ENCODE results near the gene NRAS.

NRAS gene

DNA sequence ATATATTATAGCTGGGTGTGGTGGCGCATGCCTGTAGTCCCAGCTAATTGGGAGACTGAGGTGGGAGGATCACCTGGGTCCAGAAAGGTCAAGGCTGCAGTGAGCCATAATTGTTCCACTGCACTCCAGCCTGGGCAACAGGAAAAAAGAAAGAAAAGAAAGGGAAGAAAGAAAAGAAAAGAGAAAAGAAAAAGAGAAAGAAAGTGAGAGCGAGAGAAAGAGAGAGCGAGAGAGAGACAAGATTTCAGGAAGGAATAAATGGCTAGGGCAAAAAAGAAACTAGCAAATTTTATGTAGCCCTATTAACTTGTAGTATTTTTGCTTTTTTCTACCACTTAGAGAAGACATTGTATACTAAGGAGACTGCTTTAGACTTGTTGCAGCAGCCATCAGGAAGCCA, 6.2 kb downstream of the NRAS start:
- no peak for DNase-seq
- CTCF ChIA-PET = no interaction called here
- H3K27me3 Mint-ChIP-seq = no peaks in the 10 kb centered on the region
- no peaks in the 10 kb centered on the region for H3K9me3 Mint-ChIP-seq
- H3K27ac Mint-ChIP-seq = no peak overlapping the region
- no peak overlapping the region for H3K4me3 Mint-ChIP-seq
- peaks cover 9% of the 10 kb centered on the region for H3K4me1 Mint-ChIP-seq
- peaks cover 52% of the 10 kb centered on the region for H3K36me3 Mint-ChIP-seq

- no peak overlapping the region for H3K27ac Mint-ChIP-seq
- CTCF ChIA-PET = interaction anchor here (1.3 kb wide), 1 partner anchor 361 kb away, joined by 3 read pairs; no protein-coding TSS in a partner anchor
- no peaks in the 10 kb centered on the region for H3K27me3 Mint-ChIP-seq
- no peak overlapping the region for H3K4me3 Mint-ChIP-seq
- no peaks in the 10 kb centered on the region for H3K9me3 Mint-ChIP-seq
- DNase-seq = no peak
- peaks cover 44% of the 10 kb centered on the region for H3K36me3 Mint-ChIP-seq
- no peaks in the 10 kb centered on the region for H3K4me1 Mint-ChIP-seq
These were observed 9.0 kb downstream of the NRAS start for GRCh38 chr1:114707604-114708003.

DNA sequence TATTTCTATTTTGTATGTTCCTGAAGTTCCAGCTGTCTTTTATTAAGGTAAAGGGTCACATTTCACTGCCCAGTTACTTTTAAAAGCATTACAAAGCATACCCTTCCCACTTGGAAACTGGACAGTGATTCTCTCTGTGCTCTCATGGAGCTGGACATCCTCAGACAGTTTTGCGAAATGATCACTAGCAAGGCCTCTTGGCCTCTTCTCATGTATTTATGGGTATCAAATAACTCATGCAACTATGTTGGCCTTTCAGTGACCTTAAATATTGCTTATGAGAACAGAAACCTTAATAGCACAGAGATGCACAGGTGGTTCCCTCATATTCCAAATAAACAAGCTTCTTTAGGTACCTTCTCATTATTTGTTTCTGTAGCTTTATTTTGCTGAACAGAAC, 13.3 kb downstream of the NRAS start:
- H3K4me3 Mint-ChIP-seq = no peak overlapping the region
- H3K4me1 Mint-ChIP-seq = no peaks in the 10 kb centered on the region
- DNase-seq = no peak
- peaks cover 19% of the 10 kb centered on the region for H3K36me3 Mint-ChIP-seq
- CTCF ChIA-PET = interaction anchor here (1.3 kb wide), 1 partner anchor 356 kb away, joined by 3 read pairs; no protein-coding TSS in a partner anchor
- peaks cover 7% of the 10 kb centered on the region for H3K27me3 Mint-ChIP-seq
- no peaks in the 10 kb centered on the region for H3K9me3 Mint-ChIP-seq
- H3K27ac Mint-ChIP-seq = no peak overlapping the region

DNA sequence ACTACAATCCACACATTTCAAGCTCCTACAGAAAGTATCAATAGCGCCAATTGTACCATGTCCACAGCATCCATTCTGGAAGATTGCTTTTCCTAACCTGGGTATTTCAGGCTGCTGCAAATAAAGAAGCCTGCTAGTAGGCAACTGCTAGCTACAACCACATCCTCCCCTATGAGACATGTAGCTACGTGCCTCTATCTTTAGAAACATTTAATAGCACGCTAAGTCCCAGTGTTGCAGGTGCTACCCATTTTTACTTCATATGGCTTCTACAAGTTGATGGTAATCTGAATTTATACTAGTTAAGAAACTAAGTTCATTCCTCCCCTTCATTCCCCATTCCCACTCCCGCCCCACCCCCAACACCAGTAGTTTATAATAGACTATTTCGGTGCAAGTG, 13.8 kb downstream of the NRAS start:
- DNase-seq = no peak
- no peak overlapping the region for H3K27ac Mint-ChIP-seq
- H3K27me3 Mint-ChIP-seq = peaks cover 7% of the 10 kb centered on the region
- H3K9me3 Mint-ChIP-seq = no peaks in the 10 kb centered on the region
- H3K36me3 Mint-ChIP-seq = peaks cover 18% of the 10 kb centered on the region
- CTCF ChIA-PET = interaction anchor here (0.9 kb wide), 1 partner anchor 30 kb away, joined by 3 read pairs; no protein-coding TSS in a partner anchor
- H3K4me3 Mint-ChIP-seq = no peak overlapping the region
- H3K4me1 Mint-ChIP-seq = no peaks in the 10 kb centered on the region

GRCh38 chr1:114701931-114702330, 14.6 kb downstream of the NRAS start:
- Mint-ChIP-seq H3K4me1 (no peaks in the 10 kb centered on the region), H3K27me3 (peaks cover 7% of the 10 kb centered on the region), H3K36me3 (peaks cover 10% of the 10 kb centered on the region), H3K27ac (no peak overlapping the region), H3K9me3 (no peaks in the 10 kb centered on the region), H3K4me3 (no peak overlapping the region)
- DNase-seq = no peak
- CTCF ChIA-PET = interaction anchor here (0.9 kb wide), 1 partner anchor 29 kb away, joined by 3 read pairs; no protein-coding TSS in a partner anchor

- Mint-ChIP-seq H3K27me3 (peaks cover 10% of the 10 kb centered on the region), H3K9me3 (no peaks in the 10 kb centered on the region), H3K4me1 (no peaks in the 10 kb centered on the region), H3K36me3 (peaks cover 3% of the 10 kb centered on the region), H3K27ac (no peak overlapping the region), H3K4me3 (no peak overlapping the region)
- CTCF ChIA-PET = no interaction called here
- DNase-seq = no peak
These were observed 16.5 kb downstream of the NRAS start for GRCh38 chr1:114700036-114700600.

GRCh38 chr1:114696810-114697209, 19.8 kb downstream of the NRAS start:
- CTCF ChIA-PET = no interaction called here
- Mint-ChIP-seq H3K4me1 (no peaks in the 10 kb centered on the region), H3K27ac (no peak overlapping the region), H3K9me3 (no peaks in the 10 kb centered on the region), H3K27me3 (peaks cover 11% of the 10 kb centered on the region), H3K36me3 (no peaks in the 10 kb centered on the region), H3K4me3 (no peak overlapping the region)
- DNase-seq = no peak

DNA sequence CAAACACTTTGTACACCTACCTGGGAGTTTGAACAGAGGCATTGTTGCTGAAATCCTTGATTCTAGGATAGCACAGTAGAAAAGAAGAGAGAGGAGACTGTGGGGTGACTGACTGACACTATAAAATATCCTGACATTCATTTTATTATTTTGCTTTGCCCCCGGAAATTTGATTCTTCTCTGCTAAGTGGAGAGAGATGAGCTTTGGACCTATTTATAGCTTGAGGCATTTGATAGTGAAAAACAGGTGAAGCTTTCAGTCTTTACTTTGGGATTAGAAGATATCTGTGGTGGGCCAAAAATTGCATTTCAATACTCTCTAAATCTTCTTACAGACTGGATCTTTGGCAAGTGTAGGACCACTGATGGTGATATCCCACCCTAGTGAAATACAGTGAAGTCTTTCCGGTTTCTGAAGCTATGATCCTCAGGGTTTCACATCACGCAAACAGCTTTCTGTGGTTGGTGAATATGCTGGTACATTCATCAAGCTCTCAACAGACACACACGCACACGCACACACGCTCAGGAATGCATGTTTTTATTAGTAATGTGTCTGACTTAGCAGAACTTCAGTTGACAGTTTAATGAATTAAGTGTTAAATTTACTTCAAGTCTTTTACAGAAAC, 21.0 kb downstream of the NRAS start, which contains the start of gene AMPD1:
TSS of gene AMPD1 (minus strand) at position 117 of the 629 bp plus-strand sequence. CDS start at position 42, 75 bp downstream.
- no peak for DNase-seq
- no peak within 1 kb of the TSS for H3K4me3 Mint-ChIP-seq
- CTCF ChIA-PET = no interaction called here
- no peaks in the 10 kb centered on the region for H3K9me3 Mint-ChIP-seq
- H3K36me3 Mint-ChIP-seq = no peaks in the 10 kb centered on the region
- peaks cover 11% of the 10 kb centered on the region for H3K27me3 Mint-ChIP-seq
- H3K27ac Mint-ChIP-seq = no peak within 1 kb of the TSS
- H3K4me1 Mint-ChIP-seq = no peaks in the 10 kb centered on the region

DNA sequence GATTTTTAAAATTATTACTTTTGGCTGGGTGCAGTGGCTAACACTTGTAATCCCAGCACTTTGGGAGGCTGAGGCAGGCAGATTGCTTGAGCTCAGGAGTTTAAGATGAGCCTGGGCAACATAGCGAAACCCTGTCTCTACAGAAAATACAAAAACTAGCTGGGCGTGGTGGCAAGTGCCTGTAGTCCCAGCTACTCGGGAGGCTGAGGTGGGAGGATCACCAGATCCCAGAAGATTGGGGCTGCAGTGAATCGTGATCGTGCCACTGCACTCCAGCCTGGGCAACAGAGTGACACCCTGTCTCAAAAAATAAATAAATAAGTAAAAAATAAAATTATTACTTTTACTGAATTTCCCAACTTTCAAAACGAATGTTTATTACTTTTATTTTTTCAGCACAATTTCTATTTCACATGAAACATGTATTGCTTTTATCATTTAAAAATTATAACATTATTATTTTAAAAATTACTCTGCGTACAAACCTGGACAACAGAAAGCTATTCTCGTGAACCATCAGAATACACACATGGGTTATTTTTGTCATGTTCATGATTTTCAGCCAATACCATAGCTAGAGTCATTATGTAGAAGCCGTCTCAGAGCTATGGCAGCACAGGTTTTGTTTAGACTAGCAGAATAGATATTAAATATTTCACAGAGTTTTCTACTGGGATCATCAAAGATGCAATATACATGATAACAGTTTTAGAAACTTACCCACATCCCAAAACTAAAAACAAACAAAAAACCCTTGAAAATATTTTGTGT, 21.8 kb downstream of the NRAS start:
- Mint-ChIP-seq H3K27ac (no peak overlapping the region), H3K4me1 (no peaks in the 10 kb centered on the region), H3K9me3 (no peaks in the 10 kb centered on the region), H3K36me3 (no peaks in the 10 kb centered on the region), H3K4me3 (no peak overlapping the region), H3K27me3 (peaks cover 5% of the 10 kb centered on the region)
- DNase-seq = no peak
- CTCF ChIA-PET = no interaction called here

GRCh38 chr1:114692947-114693346, 23.6 kb downstream of the NRAS start:
- no peak overlapping the region for H3K27ac Mint-ChIP-seq
- no peak for DNase-seq
- CTCF ChIA-PET = no interaction called here

DNA sequence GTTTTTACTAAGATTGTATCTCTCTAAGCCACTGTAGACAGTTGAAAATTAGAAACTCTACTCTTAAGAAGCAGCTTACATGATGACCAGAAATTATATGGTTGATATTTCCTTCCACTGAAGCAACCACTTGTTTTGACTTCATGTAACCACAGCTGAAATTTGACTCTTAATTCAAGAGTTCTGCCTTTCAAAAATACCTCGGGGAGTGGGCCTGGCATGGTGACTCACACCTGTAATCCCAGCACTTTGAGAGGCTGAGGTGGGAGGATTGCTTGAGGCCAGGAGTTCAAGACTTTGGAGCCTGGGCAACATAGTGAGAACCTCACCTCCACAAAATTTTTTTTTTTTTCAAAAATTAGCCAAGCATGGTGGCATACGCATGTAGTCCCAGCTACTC, 25.5 kb downstream of the NRAS start:
- Mint-ChIP-seq H3K27me3 (peaks cover 31% of the 10 kb centered on the region), H3K27ac (no peak overlapping the region), H3K36me3 (no peaks in the 10 kb centered on the region), H3K4me3 (no peak overlapping the region), H3K4me1 (no peaks in the 10 kb centered on the region), H3K9me3 (no peaks in the 10 kb centered on the region)
- CTCF ChIA-PET = no interaction called here
- no peak for DNase-seq

More at GRCh38 chr1:114692947-114693346, 23.6 kb downstream of the NRAS start:
- H3K27me3 Mint-ChIP-seq = peaks cover 14% of the 10 kb centered on the region
- no peaks in the 10 kb centered on the region for H3K9me3 Mint-ChIP-seq
- H3K36me3 Mint-ChIP-seq = no peaks in the 10 kb centered on the region
- H3K4me3 Mint-ChIP-seq = no peak overlapping the region
- no peaks in the 10 kb centered on the region for H3K4me1 Mint-ChIP-seq

- peaks cover 30% of the 10 kb centered on the region for H3K27me3 Mint-ChIP-seq
These were observed 26.4 kb downstream of the NRAS start for GRCh38 chr1:114690148-114690547.

GRCh38 chr1:114688526-114688925, 28.0 kb downstream of the NRAS start:
- H3K27me3 Mint-ChIP-seq = peaks cover 29% of the 10 kb centered on the region
- no peaks in the 10 kb centered on the region for H3K9me3 Mint-ChIP-seq
- CTCF ChIA-PET = interaction anchor here (0.6 kb wide), 1 partner anchor 141 kb away, joined by 3 read pairs; no protein-coding TSS in a partner anchor
- no peak overlapping the region for H3K27ac Mint-ChIP-seq
- no peak for DNase-seq
- no peak overlapping the region for H3K4me3 Mint-ChIP-seq
- H3K36me3 Mint-ChIP-seq = no peaks in the 10 kb centered on the region
- H3K4me1 Mint-ChIP-seq = no peaks in the 10 kb centered on the region

More at GRCh38 chr1:114690148-114690547, 26.4 kb downstream of the NRAS start:
- no peak for DNase-seq
- Mint-ChIP-seq H3K9me3 (no peaks in the 10 kb centered on the region), H3K36me3 (no peaks in the 10 kb centered on the region), H3K4me3 (no peak overlapping the region), H3K27ac (no peak overlapping the region), H3K4me1 (no peaks in the 10 kb centered on the region)
- CTCF ChIA-PET = no interaction called here

DNA sequence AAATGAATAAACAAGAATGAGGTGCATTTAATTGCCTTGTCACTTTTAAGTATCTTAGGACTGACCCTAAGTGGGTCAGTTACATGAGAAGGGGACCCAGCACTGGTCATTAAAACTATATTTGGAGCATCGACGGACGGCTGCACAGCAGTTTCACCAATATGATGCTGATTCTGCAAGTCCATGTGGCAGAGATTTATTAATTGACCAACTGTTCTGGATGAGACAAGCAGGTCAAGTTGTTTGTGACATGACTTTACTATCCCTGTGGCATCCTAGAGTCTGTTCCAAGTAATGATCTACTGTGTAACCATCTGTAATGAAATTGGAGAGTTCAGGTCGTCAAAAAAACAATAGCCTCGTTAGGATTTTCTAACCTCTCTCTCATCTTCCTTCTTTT, 30.7 kb downstream of the NRAS start:
- no peaks in the 10 kb centered on the region for H3K9me3 Mint-ChIP-seq
- CTCF ChIA-PET = no interaction called here
- no peak for DNase-seq
- H3K4me1 Mint-ChIP-seq = no peaks in the 10 kb centered on the region
- H3K36me3 Mint-ChIP-seq = no peaks in the 10 kb centered on the region
- no peak overlapping the region for H3K4me3 Mint-ChIP-seq
- H3K27me3 Mint-ChIP-seq = peaks cover 32% of the 10 kb centered on the region
- no peak overlapping the region for H3K27ac Mint-ChIP-seq
